Measurements from ENCODE around the gene ICA1. TPM values are rescaled to one million over a fixed set of nuclear protein-coding genes. Genes with fewer than 3 reads are reported as not detected.
"Not testable (repeated sequence)": the region's sequence is repeated elsewhere in the genome, so short reads cannot be mapped to it uniquely, and the experiment has no call there.

The ICA1 gene
- total RNA-seq, 2 donors from 2014 or later, result 38.3 to 62.5 TPM

- intact Hi-C loops (cut with DNase I), result no loop called here
- ATAC-seq (no peak), DNase-seq (no peak)
Observed at GRCh38 chr7:8126601-8127167, 135.3 kb downstream of the ICA1 start.

- peak; percentile 31 for DNase-seq
- intact Hi-C loops (cut with DNase I), result no loop called here
- ATAC-seq, result peak; percentile 60 to 80
Observed at GRCh38 chr7:8125680-8126444, 136.1 kb downstream of the ICA1 start.

- no peak for DNase-seq
- intact Hi-C loops (cut with DNase I), result no loop called here
- ATAC-seq, result no peak
Observed at GRCh38 chr7:8121243-8121642, 140.7 kb downstream of the ICA1 start.

GRCh38 chr7:8120390-8121058 lies 141.4 kb downstream of the ICA1 start:
- peak in 1 of 2 donors; percentile 59 for ATAC-seq
- intact Hi-C loops (cut with DNase I), result no loop called here
- no peak for DNase-seq

GRCh38 chr7:8119262-8119661 lies 142.7 kb downstream of the ICA1 start:
- ATAC-seq (no peak), DNase-seq (no peak)
- intact Hi-C loops (cut with DNase I), result no loop called here

GRCh38 chr7:8117195-8117594 lies 144.8 kb downstream of the ICA1 start:
- intact Hi-C loops (cut with DNase I), result no loop called here
- ATAC-seq (no peak), DNase-seq (no peak)

- ATAC-seq, result no peak
- no peak for DNase-seq
- intact Hi-C loops (cut with DNase I), result no loop called here
Observed at GRCh38 chr7:8115547-8116402, 146.2 kb downstream of the ICA1 start.

GRCh38 chr7:8114175-8114574 lies 147.8 kb downstream of the ICA1 start:
- DNase-seq (no peak), ATAC-seq (no peak)
- intact Hi-C loops (cut with DNase I), result no loop called here

- peak; percentile 60 to 67 for ATAC-seq
- intact Hi-C loops (cut with DNase I), result no loop called here
- peak; percentile 32 for DNase-seq
Observed at GRCh38 chr7:8113184-8113583, 148.8 kb downstream of the ICA1 start.

GRCh38 chr7:8112685-8113084 lies 149.3 kb downstream of the ICA1 start:
- peak in 1 of 2 donors; percentile 13 for ATAC-seq
- intact Hi-C loops (cut with DNase I), result no loop called here
- no peak for DNase-seq

GRCh38 chr7:8111282-8111960 lies 150.5 kb downstream of the ICA1 start:
- intact Hi-C loops (cut with DNase I), result no loop called here
- no peak for ATAC-seq
- DNase-seq, result no peak

GRCh38 chr7:8109196-8110022 lies 152.6 kb downstream of the ICA1 start:
- intact Hi-C loops (cut with DNase I), result no loop called here
- no peak for DNase-seq
- peak in 1 of 2 donors; percentile 63 for ATAC-seq

- ATAC-seq, result no peak
- intact Hi-C loops (cut with DNase I), result no loop called here
Observed at GRCh38 chr7:8105449-8106095, 156.4 kb downstream of the ICA1 start.

GRCh38 chr7:8103282-8103681 lies 158.7 kb downstream of the ICA1 start:
- DNase-seq (no peak), ATAC-seq (no peak)
- intact Hi-C loops (cut with DNase I), result no loop called here

More at GRCh38 chr7:8105449-8106095, 156.4 kb downstream of the ICA1 start:
- no peak for DNase-seq

- ATAC-seq; intact Hi-C loops (cut with DNase I); DNase-seq: not testable (repeated sequence)
Observed at GRCh38 chr7:8101292-8101691, 160.7 kb downstream of the ICA1 start.

- DNase-seq, result no peak
- intact Hi-C loops (cut with DNase I), result no loop called here
- ATAC-seq, result no peak
Observed at GRCh38 chr7:8094164-8095140, 167.5 kb downstream of the ICA1 start.

Measured in left cardiac atrium (tissue), 4 donors.